ENCODE data around the gene BLTP3A. TPM values are rescaled to one million over a fixed set of nuclear protein-coding genes. Genes with fewer than 3 reads are reported as not detected.
A peak's percentile ranks its signal among the peaks of the same experiment; 100 is the strongest.

The BLTP3A gene
- total and polyA plus RNA-seq, 2 of the 13 experiments (the other 11 are each of a cell fraction or from before 2014, with no cell fraction given) = 22.1 to 24.0 TPM

DNA sequence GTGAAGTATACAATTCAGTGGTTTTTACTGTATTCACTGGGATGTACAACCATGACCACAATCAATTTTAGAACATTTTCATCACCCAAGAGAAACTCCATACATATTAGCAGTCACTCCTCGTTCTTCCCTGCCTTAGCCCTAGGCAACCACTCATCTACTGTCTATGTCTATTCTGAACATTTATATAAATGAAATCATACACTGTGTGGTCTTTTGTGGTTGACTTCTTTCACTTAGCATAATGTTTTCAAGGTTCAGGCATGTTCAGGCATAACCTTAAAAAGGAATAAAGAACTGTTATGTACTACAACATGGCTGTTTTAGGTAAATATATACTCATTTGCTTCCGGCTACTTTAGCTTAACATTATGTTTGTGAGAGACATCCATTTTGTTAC lies 37.3 kb downstream of the BLTP3A start:
- no peak for TF ChIP-seq ZBTB7A (CRISPR knock-in tag; IDR thresholded peaks at IDR 0.05)
- TF ChIP-seq MIER2 (CRISPR knock-in tag; IDR thresholded peaks at IDR 0.05) = no peak
- TF ChIP-seq RAD51 (IDR thresholded peaks at IDR 0.05; ENCODE audit: borderline replicate concordance) = no peak
- no peak for TF ChIP-seq NCOA1 (CRISPR knock-in tag; IDR thresholded peaks at IDR 0.05)
- no peak for TF ChIP-seq STAT5B (CRISPR knock-in tag; IDR thresholded peaks at IDR 0.05)
- TF ChIP-seq ZNF460 (CRISPR knock-in tag; IDR thresholded peaks at IDR 0.05; ENCODE audit: borderline replicate concordance) = no peak
- no peak for TF ChIP-seq ZNF124 (CRISPR knock-in tag; IDR thresholded peaks at IDR 0.05)
- TF ChIP-seq ATF7 (IDR thresholded peaks at IDR 0.05) = no peak
- TF ChIP-seq ATF7 (CRISPR knock-in tag; IDR thresholded peaks at IDR 0.05) = no peak
- TF ChIP-seq PCBP1 (IDR thresholded peaks at IDR 0.05; ENCODE audit: borderline replicate concordance, low read depth, low read length) = no peak
- no peak for TF ChIP-seq TRIM24 (CRISPR knock-in tag; IDR thresholded peaks at IDR 0.05)
- TF ChIP-seq RBM39 (IDR thresholded peaks at IDR 0.05; ENCODE audit: low read depth, low read length, poor library complexity, severe bottlenecking) = no peak
- TF ChIP-seq, protein P1, sequence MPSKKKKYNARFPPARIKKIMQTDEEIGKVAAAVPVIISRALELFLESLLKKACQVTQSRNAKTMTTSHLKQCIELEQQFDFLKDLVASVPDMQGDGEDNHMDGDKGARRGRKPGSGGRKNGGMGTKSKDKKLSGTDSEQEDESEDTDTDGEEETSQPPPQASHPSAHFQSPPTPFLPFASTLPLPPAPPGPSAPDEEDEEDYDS (CRISPR knock-in tag; IDR thresholded peaks at IDR 0.05) = no peak
- no peak for TF ChIP-seq ZNF543 (CRISPR knock-in tag; IDR thresholded peaks at IDR 0.05)
- TF ChIP-seq, protein P2, sequence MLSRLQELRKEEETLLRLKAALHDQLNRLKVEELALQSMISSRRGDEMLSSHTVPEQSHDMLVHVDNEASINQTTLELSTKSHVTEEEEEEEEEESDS (CRISPR knock-in tag; IDR thresholded peaks at IDR 0.05; ENCODE audit: borderline replicate concordance) = no peak
- no peak for TF ChIP-seq ZNF30 (CRISPR knock-in tag; IDR thresholded peaks at IDR 0.05)
- no peak for TF ChIP-seq ISL2 (CRISPR knock-in tag; IDR thresholded peaks at IDR 0.05)
- TF ChIP-seq ZNF552 (CRISPR knock-in tag; IDR thresholded peaks at IDR 0.05; ENCODE audit: borderline replicate concordance) = no peak
- H4K20me1 ChIP-seq (ENCODE audit: insufficient read depth, low read length) = no peaks in the 10 kb centered on the region
- FAIRE-seq (no peak), DNase-seq (ENCODE audit: low spot score) (no peak), ATAC-seq (no peak)
- H3K79me2 ChIP-seq (ENCODE audit: insufficient read depth, low read length) = no peaks in the 10 kb centered on the region
- CTCF ChIA-PET (ENCODE audit: low intra/inter-chr PET ratio, low total read pairs) = no interaction called here
- intact Hi-C loops (cut with micrococcal nuclease; ENCODE audit: unreplicated experiment) (no loop called here), in situ Hi-C loops (cut with HindIII; ENCODE audit: extremely low pct_ligation_motif_present, low pct_unique_long_range_greater_than_20kb) (no loop called here)
- H3K27me3 ChIP-seq (ENCODE audit: control insufficient read depth in 1 of 2, insufficient read depth in 2 of 2, low read length in 2 of 2) = no peaks in the 10 kb centered on the region
- no peaks in the 10 kb centered on the region for H3K9me3 ChIP-seq (ENCODE audit: low read length)
- no peaks in the 10 kb centered on the region for H3K4me1 ChIP-seq (ENCODE audit: insufficient read depth, low read length)
- BruUV-seq (replicated peaks) = TSS peak; percentile 22
- H3K36me3 ChIP-seq (replicated peaks in 1 of 2; ENCODE audit: control insufficient read depth in 1 of 2, insufficient read depth in 2 of 2, low read length in 2 of 2) = peaks cover 19 to 57% of the 10 kb centered on the region in 2 experiments
- H3K9ac ChIP-seq (ENCODE audit: insufficient read depth, low read depth, low read length) = no peak overlapping the region
- POLR2A ChIA-PET = no interaction called here
- H3K27ac ChIP-seq (ENCODE audit: extremely low read length, insufficient read depth, low read length) = no peak overlapping the region
- 94% methylated on average over 2 of the region's 2 CpGs for WGBS (ENCODE audit: low lambda C conversion rate)
- no peak overlapping the region for H3K4me2 ChIP-seq (ENCODE audit: low read depth, low read length)
- H3K4me3 ChIP-seq (replicated peaks in 1 of 3; ENCODE audit: insufficient read depth in 1 of 3, low read depth in 2 of 3, low read length in 3 of 3) = no peak overlapping the region
- H2AFZ ChIP-seq (ENCODE audit: low read length) = no peak overlapping the region

All from HepG2 (cell line).